Midbrain (tissue), 1 donor: ENCODE results near the gene RUNX1.

Experiments
- DNase-seq: peaks from one replicate; lab custom pipeline; 2025; lab: John Stamatoyannopoulos, UW

The RUNX1 gene

GRCh38 chr21:34992736-34993398 is 56.2 kb downstream of the RUNX1 start:
- peak; percentile 10 for DNase-seq

GRCh38 chr21:34992180-34992579 is 56.9 kb downstream of the RUNX1 start:
- no peak for DNase-seq

GRCh38 chr21:34991366-34991957 is 57.6 kb downstream of the RUNX1 start:
- no peak for DNase-seq

- no peak for DNase-seq
Measured at GRCh38 chr21:34990842-34991241, 58.3 kb downstream of the RUNX1 start.

GRCh38 chr21:34989337-34990151 is 59.6 kb downstream of the RUNX1 start:
- DNase-seq: no peak

GRCh38 chr21:34988625-34989024 is 60.5 kb downstream of the RUNX1 start:
- DNase-seq: no peak

- DNase-seq: no peak
Measured at GRCh38 chr21:34988139-34988538, 61.0 kb downstream of the RUNX1 start.

GRCh38 chr21:34987501-34988072 is 61.5 kb downstream of the RUNX1 start:
- DNase-seq: no peak

- DNase-seq: no peak
Measured at GRCh38 chr21:34986561-34987500, 62.3 kb downstream of the RUNX1 start.

GRCh38 chr21:34984356-34985058 is 64.6 kb downstream of the RUNX1 start:
- no peak for DNase-seq

GRCh38 chr21:34983680-34984086 is 65.4 kb downstream of the RUNX1 start:
- no peak for DNase-seq

- no peak for DNase-seq
Measured at GRCh38 chr21:34981791-34982190, 67.3 kb downstream of the RUNX1 start.

- no peak for DNase-seq
Measured at GRCh38 chr21:34980423-34981115, 68.5 kb downstream of the RUNX1 start.

- DNase-seq: no peak
Measured at GRCh38 chr21:34979383-34979782, 69.7 kb downstream of the RUNX1 start.

- DNase-seq: no peak
Measured at GRCh38 chr21:34977333-34977732, 71.8 kb downstream of the RUNX1 start.

- DNase-seq: no peak
Measured at GRCh38 chr21:34974162-34974981, 74.7 kb downstream of the RUNX1 start.

- no peak for DNase-seq
Measured at GRCh38 chr21:34973685-34974084, 75.4 kb downstream of the RUNX1 start.

- DNase-seq: no peak
Measured at GRCh38 chr21:34971656-34972055, 77.4 kb downstream of the RUNX1 start.

- no peak for DNase-seq
Measured at GRCh38 chr21:34970566-34970965, 78.5 kb downstream of the RUNX1 start.

- DNase-seq: no peak
Measured at GRCh38 chr21:34970167-34970500, 79.0 kb downstream of the RUNX1 start.
